ENCODE results near the gene TNIP2. TPM values are rescaled to one million over a fixed set of nuclear protein-coding genes. Genes with fewer than 3 reads are reported as not detected.

Gene TNIP2
- total RNA-seq, 1 experiment from 2014 or later, result 56.5 TPM

DNA sequence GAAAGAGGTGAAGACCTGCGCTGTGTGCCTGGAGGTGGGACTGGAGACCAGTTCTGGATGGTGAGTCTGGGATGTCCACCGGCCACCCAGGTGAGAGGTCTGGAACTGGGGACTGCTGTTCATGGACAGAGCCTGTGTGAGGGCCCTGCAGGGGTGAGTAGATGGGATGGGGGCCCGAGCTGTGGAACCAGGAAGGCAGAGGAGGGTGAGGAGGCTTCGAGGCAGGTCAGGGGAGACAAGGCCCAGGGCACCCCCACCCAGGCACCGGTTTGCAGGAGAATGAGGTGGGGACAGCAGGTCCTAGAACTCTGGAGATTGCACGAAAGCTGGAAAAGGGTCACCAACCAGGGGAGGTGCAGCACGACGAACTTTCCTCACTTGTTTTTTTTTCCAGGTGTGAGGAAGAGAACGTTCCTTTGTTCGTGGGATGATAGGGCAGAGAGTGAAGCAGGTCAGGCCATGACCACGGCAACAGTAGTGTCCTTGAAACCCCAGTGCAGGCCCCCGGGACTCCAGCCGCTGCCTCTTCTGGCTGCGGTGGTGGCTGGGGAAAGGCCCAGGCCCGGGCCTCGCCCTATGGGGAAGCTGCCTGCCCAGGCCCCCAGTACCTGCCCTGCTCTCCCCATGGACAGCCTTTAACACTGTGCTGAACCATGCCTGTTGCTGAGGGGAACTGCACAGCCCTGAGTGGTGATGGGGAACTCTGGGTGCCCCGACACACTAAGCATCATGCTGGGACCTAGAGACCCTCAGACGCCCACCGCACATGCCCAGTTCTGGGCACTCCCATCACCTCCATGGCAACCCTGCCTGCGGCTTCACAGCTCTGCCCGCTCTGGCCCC, 22.9 kb downstream of the TNIP2 start:
- DNase-seq, result no peak
- POLR2A ChIA-PET (ENCODE audit: unreplicated experiment), result no interaction called here
- no peak for TF ChIP-seq EZH2phosphoT487 (IDR thresholded peaks at IDR 0.05; ENCODE audit: borderline replicate concordance, low read length)
- TF ChIP-seq, protein P1, sequence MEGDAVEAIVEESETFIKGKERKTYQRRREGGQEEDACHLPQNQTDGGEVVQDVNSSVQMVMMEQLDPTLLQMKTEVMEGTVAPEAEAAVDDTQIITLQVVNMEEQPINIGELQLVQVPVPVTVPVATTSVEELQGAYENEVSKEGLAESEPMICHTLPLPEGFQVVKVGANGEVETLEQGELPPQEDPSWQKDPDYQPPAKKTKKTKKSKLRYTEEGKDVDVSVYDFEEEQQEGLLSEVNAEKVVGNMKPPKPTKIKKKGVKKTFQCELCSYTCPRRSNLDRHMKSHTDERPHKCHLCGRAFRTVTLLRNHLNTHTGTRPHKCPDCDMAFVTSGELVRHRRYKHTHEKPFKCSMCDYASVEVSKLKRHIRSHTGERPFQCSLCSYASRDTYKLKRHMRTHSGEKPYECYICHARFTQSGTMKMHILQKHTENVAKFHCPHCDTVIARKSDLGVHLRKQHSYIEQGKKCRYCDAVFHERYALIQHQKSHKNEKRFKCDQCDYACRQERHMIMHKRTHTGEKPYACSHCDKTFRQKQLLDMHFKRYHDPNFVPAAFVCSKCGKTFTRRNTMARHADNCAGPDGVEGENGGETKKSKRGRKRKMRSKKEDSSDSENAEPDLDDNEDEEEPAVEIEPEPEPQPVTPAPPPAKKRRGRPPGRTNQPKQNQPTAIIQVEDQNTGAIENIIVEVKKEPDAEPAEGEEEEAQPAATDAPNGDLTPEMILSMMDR (conservative IDR thresholded peaks at IDR 0.05; ENCODE audit: low read depth, low read length), result no peak
- no peak for TF ChIP-seq EZH2 (IDR thresholded peaks at IDR 0.05; ENCODE audit: low read length, unreplicated experiment)
- no TSS peak for BruUV-seq (replicated peaks)
- Histone ChIP-seq H3K4me3 (ENCODE audit: low read length) (no peak overlapping the region), H3K9ac (ENCODE audit: low read length) (no peak overlapping the region), H3F3A (ENCODE audit: low read length, unreplicated experiment) (no peaks in the 10 kb centered on the region), H2AFZ (ENCODE audit: low read length) (no peak overlapping the region), H3K27ac (ENCODE audit: low read length) (no peak overlapping the region), H3K79me2 (ENCODE audit: low read length) (no peaks in the 10 kb centered on the region), H4K20me1 (ENCODE audit: low read length) (no peaks in the 10 kb centered on the region), H3K9me3 (ENCODE audit: low read length) (no peaks in the 10 kb centered on the region), H3K36me3 (ENCODE audit: low read depth, low read length) (0 out of 2 replicates have a peak, but pooled peaks cover 5% of the 10 kb centered on the region), H3K4me1 (ENCODE audit: insufficient read depth, low read length) (no peaks in the 10 kb centered on the region), H3K9me2 (replicated peaks; ENCODE audit: low read length) (no peaks in the 10 kb centered on the region), H3K4me2 (ENCODE audit: low read length) (no peak overlapping the region), H3K27me3 (ENCODE audit: low read length) (no peaks in the 10 kb centered on the region)
- intact Hi-C loops (cut with micrococcal nuclease), result no loop called here
- CTCF ChIA-PET, result no interaction called here
- ATAC-seq, result no peak

DNA sequence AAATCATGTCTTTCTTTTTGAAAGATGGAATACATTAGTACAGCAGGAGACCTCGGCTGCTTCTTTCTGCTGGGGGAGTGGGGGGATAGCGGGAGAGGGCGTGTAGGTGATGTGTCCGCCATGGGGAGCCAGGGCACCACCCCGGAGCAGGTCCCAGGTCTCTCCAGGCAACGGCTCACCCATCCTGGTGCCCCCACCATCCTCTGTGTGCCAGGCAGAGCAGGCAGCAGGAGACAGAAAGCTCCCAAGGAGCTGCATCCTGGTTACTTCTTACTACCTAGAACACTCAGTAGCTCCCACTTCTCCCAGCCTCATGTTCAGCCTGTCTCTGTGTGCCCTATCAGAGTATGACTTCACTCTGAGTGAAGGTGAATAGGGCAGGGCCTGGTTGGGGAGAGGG, 23.6 kb downstream of the TNIP2 start:
- Histone ChIP-seq H4K20me1 (ENCODE audit: low read length) (no peaks in the 10 kb centered on the region), H3K4me2 (ENCODE audit: low read length) (no peak overlapping the region), H3K4me1 (ENCODE audit: insufficient read depth, low read length) (no peaks in the 10 kb centered on the region), H3F3A (ENCODE audit: low read length, unreplicated experiment) (no peaks in the 10 kb centered on the region), H3K9ac (ENCODE audit: low read length) (no peak overlapping the region), H3K4me3 (ENCODE audit: low read length) (no peak overlapping the region), H3K36me3 (ENCODE audit: low read depth, low read length) (0 out of 2 replicates have a peak, but pooled peaks cover 5% of the 10 kb centered on the region), H3K9me3 (ENCODE audit: low read length) (no peaks in the 10 kb centered on the region), H3K79me2 (ENCODE audit: low read length) (no peaks in the 10 kb centered on the region), H2AFZ (ENCODE audit: low read length) (no peak overlapping the region), H3K27ac (ENCODE audit: low read length) (no peak overlapping the region), H3K27me3 (ENCODE audit: low read length) (no peaks in the 10 kb centered on the region), H3K9me2 (replicated peaks; ENCODE audit: low read length) (no peaks in the 10 kb centered on the region)
- no peak for DNase-seq
- ChIA-PET CTCF (no interaction called here), POLR2A (ENCODE audit: unreplicated experiment) (no interaction called here)
- BruUV-seq (replicated peaks), result no TSS peak
- intact Hi-C loops (cut with micrococcal nuclease), result no loop called here
- no peak for ATAC-seq
- TF ChIP-seq EZH2 (IDR thresholded peaks at IDR 0.05; ENCODE audit: low read length, unreplicated experiment), result no peak
- TF ChIP-seq, protein P1 (conservative IDR thresholded peaks at IDR 0.05; ENCODE audit: low read depth, low read length), result no peak
- TF ChIP-seq EZH2phosphoT487 (IDR thresholded peaks at IDR 0.05; ENCODE audit: borderline replicate concordance, low read length), result no peak

DNA sequence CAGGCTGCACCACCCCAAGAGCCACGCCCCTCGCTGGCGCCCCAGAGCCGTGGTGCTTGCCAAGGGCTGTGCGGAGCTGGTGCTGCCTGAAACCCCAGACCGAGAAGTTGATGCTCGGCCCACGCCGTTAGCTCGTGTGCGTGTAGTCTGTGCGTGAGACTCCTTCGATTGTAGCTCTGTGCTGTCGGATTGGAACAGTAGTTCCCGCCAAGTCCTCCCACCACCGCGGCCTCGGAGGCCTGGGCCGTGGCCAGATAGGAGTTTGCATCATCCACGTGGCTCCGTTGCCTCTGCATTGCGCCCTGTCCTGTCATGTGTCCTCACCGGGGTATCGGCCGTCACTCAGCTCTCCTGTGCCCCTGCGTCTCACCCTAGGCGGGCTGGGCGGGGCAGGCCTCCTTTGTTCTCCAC, 24.2 kb downstream of the TNIP2 start:
- ATAC-seq (no peak), DNase-seq (no peak)
- TF ChIP-seq EZH2 (IDR thresholded peaks at IDR 0.05; ENCODE audit: low read length, unreplicated experiment), result no peak
- TF ChIP-seq EZH2phosphoT487 (IDR thresholded peaks at IDR 0.05; ENCODE audit: borderline replicate concordance, low read length), result no peak
- TF ChIP-seq, protein P1 (conservative IDR thresholded peaks at IDR 0.05; ENCODE audit: low read depth, low read length), result no peak
- no peaks in the 10 kb centered on the region for H3K27me3 ChIP-seq (ENCODE audit: low read length)
- no peak overlapping the region for H3K27ac ChIP-seq (ENCODE audit: low read length)
- H3K9me3 ChIP-seq (ENCODE audit: low read length), result no peaks in the 10 kb centered on the region
- H2AFZ ChIP-seq (ENCODE audit: low read length), result no peak overlapping the region
- H4K20me1 ChIP-seq (ENCODE audit: low read length), result no peaks in the 10 kb centered on the region
- H3K4me1 ChIP-seq (ENCODE audit: insufficient read depth, low read length), result no peaks in the 10 kb centered on the region
- no TSS peak for BruUV-seq (replicated peaks)
- no peak overlapping the region for H3K4me2 ChIP-seq (ENCODE audit: low read length)
- no peaks in the 10 kb centered on the region for H3F3A ChIP-seq (ENCODE audit: low read length, unreplicated experiment)
- H3K79me2 ChIP-seq (ENCODE audit: low read length), result no peaks in the 10 kb centered on the region
- ChIA-PET POLR2A (ENCODE audit: unreplicated experiment) (no interaction called here), CTCF (no interaction called here)
- H3K36me3 ChIP-seq (ENCODE audit: low read depth, low read length), result 0 out of 2 replicates have a peak, but pooled peaks cover 5% of the 10 kb centered on the region
- H3K9me2 ChIP-seq (replicated peaks; ENCODE audit: low read length), result no peaks in the 10 kb centered on the region
- intact Hi-C loops (cut with micrococcal nuclease), result no loop called here
- no peak overlapping the region for H3K9ac ChIP-seq (ENCODE audit: low read length)
- H3K4me3 ChIP-seq (ENCODE audit: low read length), result no peak overlapping the region
